GM10266 (cell line): Measurements from ENCODE around the gene COL6A5.

ENCODE experiments used
- DNase-seq: peaks from one replicate; pipeline ENCODE4 v3.0.0; 2012; ENCODE audit errors: extremely low spot score
- CTCF ChIP-seq: IDR thresholded peaks from 2 replicates; pipeline ENCODE4 v1.5.1; 2012; ENCODE audit warnings: mild to moderate bottlenecking, low read depth; ENCODE audit not compliant: control insufficient read depth, insufficient read depth; ENCODE audit errors: missing control alignments

Gene COL6A5

GRCh38 chr3:130470126-130470525 lies 124.7 kb downstream of the COL6A5 start:
- TF ChIP-seq CTCF: no peak
- DNase-seq: no peak

- TF ChIP-seq CTCF: no peak
- DNase-seq: no peak
Observed at GRCh38 chr3:130473416-130473815, 127.9 kb downstream of the COL6A5 start.

DNA sequence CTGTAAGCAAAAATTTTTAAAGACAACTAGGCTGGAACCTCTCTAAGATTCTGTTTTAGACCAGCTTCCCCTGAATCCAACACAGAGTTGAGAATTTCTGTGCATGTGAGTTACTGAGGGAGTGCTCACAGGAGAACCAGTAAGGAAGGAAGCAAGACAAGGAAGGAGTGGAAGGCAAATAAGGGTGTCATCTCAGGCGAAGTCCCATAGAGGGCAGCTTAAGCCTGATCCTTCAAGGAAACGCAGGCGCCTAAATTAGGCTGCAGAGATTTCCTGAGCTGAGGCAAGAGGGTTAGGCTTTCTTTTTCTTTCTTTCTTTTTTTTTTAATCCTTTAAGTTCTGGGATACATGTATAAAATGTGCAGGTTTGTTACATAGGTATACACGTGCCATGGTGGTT lies 135.3 kb downstream of the COL6A5 start:
- peak; percentile 8 for TF ChIP-seq CTCF
- DNase-seq: no peak

GRCh38 chr3:130488288-130488687 lies 142.8 kb downstream of the COL6A5 start:
- TF ChIP-seq CTCF: no peak
- DNase-seq: no peak

- DNase-seq: no peak
- TF ChIP-seq CTCF: no peak
Observed at GRCh38 chr3:130488769-130489450, 143.4 kb downstream of the COL6A5 start.

- no peak for DNase-seq
- no peak for TF ChIP-seq CTCF
Observed at GRCh38 chr3:130490241-130490640, 144.8 kb downstream of the COL6A5 start.

DNA sequence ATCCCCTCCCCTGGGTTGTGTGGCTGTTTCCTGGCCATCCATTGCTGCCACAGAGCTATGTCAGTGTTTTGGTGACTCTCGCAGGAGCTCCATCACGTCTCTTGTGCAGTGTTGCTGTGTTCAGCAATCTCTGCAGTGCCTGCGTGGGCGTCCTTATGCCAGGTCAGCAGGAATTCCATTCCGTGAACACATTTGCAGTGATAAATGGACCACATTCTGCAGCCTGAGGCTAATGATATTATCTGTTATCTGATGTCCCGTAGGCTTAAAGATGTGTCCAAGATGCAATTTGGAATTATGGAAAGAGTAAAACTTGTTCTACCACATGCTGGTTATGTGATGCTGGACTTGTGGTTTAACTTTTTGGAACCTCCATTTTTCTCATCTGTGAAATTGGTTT lies 146.0 kb downstream of the COL6A5 start:
- TF ChIP-seq CTCF: no peak
- no peak for DNase-seq
